Fibroblast of peridontal ligament (primary cell): ENCODE measurements around the gene PTPN23.
"Not testable (repeated sequence)": the region's sequence is repeated elsewhere in the genome, so short reads cannot be mapped to it uniquely, and the experiment has no call there.

Experiments
- DNase-seq: peaks from one replicate; pipeline ENCODE4 v3.0.0-alpha.2; 2010; ENCODE audit errors: extremely low read depth

Gene PTPN23, protein sequence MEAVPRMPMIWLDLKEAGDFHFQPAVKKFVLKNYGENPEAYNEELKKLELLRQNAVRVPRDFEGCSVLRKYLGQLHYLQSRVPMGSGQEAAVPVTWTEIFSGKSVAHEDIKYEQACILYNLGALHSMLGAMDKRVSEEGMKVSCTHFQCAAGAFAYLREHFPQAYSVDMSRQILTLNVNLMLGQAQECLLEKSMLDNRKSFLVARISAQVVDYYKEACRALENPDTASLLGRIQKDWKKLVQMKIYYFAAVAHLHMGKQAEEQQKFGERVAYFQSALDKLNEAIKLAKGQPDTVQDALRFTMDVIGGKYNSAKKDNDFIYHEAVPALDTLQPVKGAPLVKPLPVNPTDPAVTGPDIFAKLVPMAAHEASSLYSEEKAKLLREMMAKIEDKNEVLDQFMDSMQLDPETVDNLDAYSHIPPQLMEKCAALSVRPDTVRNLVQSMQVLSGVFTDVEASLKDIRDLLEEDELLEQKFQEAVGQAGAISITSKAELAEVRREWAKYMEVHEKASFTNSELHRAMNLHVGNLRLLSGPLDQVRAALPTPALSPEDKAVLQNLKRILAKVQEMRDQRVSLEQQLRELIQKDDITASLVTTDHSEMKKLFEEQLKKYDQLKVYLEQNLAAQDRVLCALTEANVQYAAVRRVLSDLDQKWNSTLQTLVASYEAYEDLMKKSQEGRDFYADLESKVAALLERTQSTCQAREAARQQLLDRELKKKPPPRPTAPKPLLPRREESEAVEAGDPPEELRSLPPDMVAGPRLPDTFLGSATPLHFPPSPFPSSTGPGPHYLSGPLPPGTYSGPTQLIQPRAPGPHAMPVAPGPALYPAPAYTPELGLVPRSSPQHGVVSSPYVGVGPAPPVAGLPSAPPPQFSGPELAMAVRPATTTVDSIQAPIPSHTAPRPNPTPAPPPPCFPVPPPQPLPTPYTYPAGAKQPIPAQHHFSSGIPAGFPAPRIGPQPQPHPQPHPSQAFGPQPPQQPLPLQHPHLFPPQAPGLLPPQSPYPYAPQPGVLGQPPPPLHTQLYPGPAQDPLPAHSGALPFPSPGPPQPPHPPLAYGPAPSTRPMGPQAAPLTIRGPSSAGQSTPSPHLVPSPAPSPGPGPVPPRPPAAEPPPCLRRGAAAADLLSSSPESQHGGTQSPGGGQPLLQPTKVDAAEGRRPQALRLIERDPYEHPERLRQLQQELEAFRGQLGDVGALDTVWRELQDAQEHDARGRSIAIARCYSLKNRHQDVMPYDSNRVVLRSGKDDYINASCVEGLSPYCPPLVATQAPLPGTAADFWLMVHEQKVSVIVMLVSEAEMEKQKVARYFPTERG (N-terminal part only)

GRCh38 chr3:47380601-47381316 lies at the start of gene PTPN23:
TSS of gene PTPN23 (plus strand) at chr3:47381021. CDS start at chr3:47381097, 76 bp downstream.
- peak; percentile 99 for DNase-seq

GRCh38 chr3:47333907-47334306 lies 46.9 kb upstream of the PTPN23 start:
- no peak for DNase-seq

DNA sequence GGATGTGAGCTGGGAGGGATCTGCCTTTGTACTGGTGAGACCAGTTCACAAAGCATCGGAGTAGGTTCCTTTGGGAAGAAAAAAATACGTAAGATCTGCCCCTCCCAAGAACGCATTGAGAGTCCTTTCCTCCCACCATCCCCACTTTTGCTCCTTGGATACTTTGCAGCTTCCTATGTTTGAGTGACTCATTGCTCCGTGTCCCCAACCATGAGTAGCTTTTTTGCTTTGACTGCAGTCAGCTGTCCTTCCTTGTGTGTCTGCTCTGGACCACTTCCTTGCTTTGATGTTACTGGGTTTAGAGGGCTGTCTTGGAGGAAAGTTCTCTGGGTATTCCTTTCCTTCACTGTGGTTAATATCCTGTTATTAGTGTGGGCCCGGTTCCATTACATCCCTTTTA lies 43.2 kb upstream of the PTPN23 start:
- DNase-seq: no peak

- no peak for DNase-seq
These were observed 40.9 kb upstream of the PTPN23 start for GRCh38 chr3:47339951-47340350.

GRCh38 chr3:47340866-47341265 lies 40.0 kb upstream of the PTPN23 start:
- no peak for DNase-seq

DNA sequence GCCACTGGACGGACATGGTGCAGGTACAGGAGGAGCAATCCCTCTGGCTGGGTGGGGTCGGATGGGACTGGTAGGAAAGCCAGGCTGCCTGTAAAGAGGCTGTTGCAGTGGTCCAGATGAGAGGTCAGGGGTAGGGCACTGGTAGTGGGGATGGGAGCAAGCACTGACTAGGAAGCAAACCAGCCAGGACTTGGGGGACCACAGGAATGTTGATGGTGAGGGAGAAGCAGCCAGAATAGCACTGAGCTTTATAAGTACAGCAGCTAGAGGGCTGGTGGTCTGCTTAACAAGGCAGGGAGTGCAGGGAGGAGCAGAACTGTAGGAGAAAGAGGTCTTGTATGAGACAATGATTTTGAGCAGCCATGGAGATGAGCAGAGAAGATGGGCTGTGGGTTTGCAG lies 38.7 kb upstream of the PTPN23 start:
- DNase-seq: no peak

DNA sequence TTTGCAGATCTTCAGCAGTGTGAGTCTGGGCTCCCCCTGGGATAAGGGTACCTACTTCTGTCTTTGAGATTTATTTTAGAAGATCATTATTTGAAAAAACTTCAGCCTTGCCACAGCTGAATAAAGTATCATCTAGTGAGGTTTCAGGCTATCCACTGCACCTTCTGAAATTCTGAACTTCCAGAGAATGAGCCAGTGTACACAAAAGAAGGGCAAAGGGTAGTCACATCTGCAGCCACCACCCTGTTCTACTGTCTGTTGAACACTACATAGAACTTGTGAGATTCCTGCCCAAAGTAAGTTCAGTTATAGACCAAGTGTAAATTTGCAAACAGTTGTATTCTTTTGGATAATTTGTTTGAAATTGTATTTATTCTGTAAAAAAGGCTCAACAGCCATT lies 38.0 kb upstream of the PTPN23 start:
- DNase-seq: no peak

GRCh38 chr3:47343471-47343971 lies 37.3 kb upstream of the PTPN23 start:
- DNase-seq: no peak

DNA sequence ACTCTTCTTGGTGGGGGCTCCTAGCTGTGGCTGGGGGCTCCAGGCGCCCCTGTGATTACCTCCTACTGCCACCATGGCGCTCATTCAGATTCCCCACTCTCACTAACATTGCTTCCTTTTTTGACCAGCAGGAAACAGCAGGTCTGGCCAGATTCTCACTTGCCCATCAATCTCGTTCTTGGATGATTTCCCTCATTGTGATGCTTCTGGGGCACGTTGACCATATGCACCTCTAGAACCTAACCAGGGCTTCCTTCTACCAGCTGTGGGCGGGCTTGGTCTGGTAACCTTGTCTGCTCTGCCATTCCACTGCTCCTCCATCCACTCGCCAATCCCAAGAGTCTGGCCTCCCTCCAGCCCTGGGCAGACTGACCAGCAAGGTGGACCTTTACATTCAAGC lies 35.9 kb upstream of the PTPN23 start:
- DNase-seq: no peak

DNA sequence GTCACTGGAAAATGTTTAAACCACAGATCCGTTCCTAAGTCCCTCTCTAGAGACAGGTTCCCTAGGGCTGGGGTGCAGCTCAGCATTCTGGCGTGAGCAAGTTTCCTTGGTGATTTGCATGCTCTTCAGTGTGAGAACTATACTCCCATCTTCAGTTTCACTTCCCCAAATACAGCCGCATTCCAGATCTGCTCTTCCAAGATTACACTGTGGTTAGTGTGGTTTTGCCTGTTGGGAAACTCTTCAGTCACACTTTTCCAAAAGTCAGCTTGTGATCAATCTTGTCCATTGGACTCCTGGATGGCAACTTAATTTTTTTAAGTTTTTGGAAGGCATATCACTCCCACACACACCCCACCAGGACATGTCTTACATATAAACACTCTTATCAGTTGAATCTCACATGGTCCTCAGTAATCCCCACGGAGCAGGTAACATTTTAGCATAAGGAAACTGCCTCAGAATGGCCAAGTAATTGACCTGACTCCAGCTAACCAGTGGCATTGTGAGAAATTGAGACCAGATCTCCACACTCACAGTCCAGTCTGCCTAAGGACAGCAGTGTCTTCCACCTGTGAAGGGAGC lies 33.5 kb upstream of the PTPN23 start:
- DNase-seq: peak; percentile 92

GRCh38 chr3:47348411-47349154 lies 32.2 kb upstream of the PTPN23 start:
- DNase-seq: no peak

GRCh38 chr3:47355010-47355409 lies 25.8 kb upstream of the PTPN23 start:
- DNase-seq: no peak

- DNase-seq: no peak
These were observed 24.6 kb upstream of the PTPN23 start for GRCh38 chr3:47356201-47356600.

- DNase-seq: no peak
These were observed 21.5 kb upstream of the PTPN23 start for GRCh38 chr3:47359323-47359722.

DNA sequence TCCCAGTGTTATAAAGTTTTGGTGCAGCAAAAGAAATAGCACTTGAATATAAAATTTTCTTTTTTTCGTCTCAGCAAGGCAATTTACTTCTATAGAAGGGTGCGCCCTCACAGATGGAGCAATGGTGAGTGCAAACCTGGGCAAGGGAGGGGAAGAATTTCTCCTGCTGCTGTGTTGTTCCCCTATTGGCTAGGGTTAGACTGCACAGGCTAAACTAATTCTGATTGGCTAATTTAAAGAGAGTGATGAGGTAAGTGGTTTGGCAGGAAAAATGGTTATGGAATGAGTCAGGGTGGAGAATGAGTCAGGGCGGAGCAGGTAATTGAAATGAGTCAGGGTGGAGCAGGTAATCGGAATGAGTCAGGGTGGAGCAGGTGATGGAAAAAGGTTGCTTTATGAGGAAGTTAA lies 20.7 kb upstream of the PTPN23 start:
- not testable (repeated sequence) for DNase-seq

DNA sequence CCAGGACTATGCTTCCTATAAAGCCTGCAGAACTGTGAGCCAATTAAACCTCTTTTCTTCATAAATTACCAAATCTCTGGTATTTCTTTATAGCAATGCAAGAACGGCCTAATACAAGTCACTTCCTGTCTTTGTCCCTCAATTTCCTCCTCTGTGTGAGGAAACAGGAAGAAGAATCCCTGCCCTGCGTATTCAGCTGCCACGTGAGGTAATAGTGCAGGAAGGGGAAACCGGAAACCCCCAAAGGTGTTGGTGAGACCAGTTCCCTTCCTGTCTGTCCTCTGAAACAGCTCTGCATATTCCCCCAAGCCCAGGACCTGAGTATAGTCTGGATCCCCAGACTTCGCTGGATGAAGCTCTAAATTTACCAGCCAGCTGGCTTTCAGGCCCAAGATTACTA lies 18.1 kb upstream of the PTPN23 start:
- DNase-seq: no peak

DNA sequence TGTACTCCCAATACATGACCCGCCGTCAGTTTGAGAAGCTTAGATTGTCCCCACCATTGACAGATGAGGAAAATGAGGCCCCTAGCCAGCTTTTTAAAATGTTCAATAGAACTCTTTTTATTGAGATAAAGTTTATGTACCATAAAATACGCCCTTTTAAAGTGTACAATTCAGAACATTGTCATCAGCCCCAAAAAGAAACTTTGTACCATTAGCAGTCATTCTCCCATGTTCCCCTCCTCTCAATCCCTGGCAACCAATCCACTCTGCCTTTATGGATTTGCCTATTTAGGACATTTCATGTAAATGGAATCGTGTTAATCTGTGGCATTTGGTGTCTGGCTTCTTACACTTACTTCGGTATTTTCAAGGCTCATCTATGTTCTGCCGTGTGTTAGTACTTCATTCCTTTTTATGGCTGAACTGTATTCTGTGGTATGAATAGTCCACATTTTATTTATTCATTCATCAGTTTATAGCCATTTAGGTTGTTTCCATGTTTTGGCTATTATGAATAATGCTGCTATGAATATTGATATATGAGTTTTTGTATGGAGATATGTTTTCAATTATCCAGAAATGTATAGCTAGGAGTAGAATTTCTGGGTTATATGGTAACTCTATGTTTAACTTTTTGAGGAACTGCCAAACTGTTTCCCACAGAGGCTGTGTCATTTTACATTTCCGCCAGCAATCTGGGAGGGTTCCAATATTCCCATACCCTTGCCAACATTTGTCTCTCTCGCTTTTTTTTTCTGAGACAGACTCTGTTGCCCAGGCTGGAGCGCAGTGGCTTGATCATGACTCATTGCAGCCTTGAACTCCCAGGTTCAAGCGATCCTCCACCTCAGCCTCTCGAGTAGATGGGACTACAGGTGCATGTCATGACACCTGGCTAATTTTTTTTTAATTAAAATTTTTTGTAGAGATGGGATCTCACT lies 15.3 kb upstream of the PTPN23 start:
- DNase-seq: peak; percentile 86

DNA sequence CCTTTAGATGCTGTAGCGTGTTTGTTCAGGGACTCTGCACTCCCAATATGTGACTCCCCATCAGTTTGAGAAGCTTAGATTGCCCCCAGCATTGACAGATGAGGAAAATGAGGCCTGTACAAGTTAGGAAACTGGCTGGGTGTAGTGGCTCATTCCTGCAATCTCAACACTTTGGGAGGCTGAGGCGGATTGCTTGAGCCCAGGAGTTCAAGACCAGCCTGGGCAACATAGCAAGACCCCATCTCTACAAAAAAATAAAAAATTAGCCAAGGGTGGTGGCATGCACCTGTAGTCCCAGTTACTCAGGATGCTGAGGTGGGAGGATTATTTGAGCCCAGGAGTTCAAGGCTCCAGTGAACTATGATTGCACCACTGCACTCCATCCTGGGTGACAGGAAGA lies 14.0 kb upstream of the PTPN23 start:
- no peak for DNase-seq

DNA sequence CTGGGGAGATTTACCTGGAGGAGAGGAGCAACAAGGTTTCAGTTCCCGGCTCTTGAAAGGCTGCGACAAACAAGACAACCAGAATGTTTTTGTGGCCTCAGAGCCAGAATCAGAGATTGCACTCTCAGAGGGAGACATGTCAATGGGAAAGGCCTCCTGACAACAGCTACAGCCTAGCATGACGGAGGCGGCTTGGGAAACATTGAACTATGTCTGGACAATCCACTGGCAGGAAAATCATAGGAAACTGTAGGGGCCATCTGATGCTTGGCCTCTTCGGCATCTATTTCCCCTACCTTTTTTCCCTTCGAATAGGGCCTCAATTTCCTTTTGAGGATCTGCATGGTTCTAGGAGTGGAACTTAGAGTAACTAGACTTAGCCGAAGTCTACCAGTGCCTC lies 13.2 kb upstream of the PTPN23 start:
- DNase-seq: no peak
